ENCODE measurements around the gene CYP2W1.

- no peak for TF ChIP-seq CTCF (IDR thresholded peaks at IDR 0.05)
- no peak for TF ChIP-seq POLR2A (IDR thresholded peaks at IDR 0.05)
Observed at GRCh38 chr7:940599-941408, 42.2 kb upstream of the CYP2W1 start.
